GM10847 (cell line): ENCODE results near the gene TMEM231.

Experiments
- POLR2A ChIP-seq: IDR thresholded peaks from 2 replicates; pipeline ENCODE4 v1.6.1; 2011; ENCODE audit not compliant: insufficient read length; ENCODE audit errors: extremely low read depth

TMEM231 gene

DNA sequence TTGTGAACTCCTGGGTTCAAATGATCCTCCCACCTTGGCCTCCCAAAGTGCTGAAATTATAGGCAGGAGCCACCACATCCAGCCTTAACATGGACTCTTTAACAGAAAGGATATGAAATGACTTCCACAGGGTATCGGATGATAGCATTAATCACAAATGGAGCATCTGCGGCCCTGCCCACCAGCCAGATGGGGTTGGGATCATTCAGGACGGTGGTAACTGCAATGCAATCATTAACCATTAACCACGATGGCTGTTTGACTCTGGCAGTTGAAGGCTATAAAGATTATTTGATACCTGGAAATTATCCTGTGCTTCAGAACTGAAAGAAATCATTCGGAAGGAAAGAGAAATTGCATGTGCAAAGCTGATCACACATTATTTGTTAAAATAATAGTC lies 14.8 kb downstream of the TMEM231 start:
- no peak for TF ChIP-seq POLR2A

DNA sequence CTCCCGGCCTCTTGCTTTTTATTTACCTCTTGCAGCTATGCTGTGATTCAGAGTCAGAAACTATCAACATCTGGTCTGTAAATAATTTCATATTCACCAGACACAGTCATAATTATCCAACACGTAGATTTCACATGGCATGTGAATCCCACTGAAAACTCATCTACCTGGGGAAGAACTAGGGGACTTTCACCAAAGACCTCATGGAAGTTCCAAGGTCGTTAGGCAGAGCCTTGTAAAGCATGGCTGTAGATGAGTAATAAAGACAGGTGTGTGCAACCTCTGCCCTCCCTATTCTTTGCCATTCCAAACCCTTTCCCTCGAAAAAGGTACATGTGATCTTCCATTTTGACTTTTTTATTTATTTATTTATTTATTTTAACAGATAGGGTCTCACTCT lies 18.3 kb downstream of the TMEM231 start:
- no peak for TF ChIP-seq POLR2A

DNA sequence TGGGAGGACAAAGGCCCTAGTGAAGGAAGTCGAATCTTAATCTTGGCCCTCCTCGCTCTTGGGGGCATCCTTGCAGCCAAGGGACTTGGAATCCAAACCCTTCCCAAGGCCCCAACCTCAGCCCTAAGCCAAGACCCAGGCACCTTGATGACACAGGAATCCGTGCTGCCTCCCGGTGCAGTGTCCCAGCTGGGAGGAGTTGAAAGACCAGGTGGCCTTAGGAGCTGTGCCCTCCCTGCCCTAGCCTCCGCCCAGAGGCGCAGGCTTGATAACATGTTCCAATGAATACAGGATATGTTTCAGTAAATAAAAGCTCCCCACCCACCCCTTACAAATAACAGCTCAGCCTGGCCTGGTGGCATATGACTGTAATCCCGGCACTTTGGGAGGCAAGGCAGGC lies 20.2 kb downstream of the TMEM231 start, which contains the start of gene CHST5:
CHST5 (minus strand) TSS at position 208 of the 400 bp plus-strand sequence. CDS start 5,724 bp downstream, outside the sequence.
- no peak for TF ChIP-seq POLR2A

DNA sequence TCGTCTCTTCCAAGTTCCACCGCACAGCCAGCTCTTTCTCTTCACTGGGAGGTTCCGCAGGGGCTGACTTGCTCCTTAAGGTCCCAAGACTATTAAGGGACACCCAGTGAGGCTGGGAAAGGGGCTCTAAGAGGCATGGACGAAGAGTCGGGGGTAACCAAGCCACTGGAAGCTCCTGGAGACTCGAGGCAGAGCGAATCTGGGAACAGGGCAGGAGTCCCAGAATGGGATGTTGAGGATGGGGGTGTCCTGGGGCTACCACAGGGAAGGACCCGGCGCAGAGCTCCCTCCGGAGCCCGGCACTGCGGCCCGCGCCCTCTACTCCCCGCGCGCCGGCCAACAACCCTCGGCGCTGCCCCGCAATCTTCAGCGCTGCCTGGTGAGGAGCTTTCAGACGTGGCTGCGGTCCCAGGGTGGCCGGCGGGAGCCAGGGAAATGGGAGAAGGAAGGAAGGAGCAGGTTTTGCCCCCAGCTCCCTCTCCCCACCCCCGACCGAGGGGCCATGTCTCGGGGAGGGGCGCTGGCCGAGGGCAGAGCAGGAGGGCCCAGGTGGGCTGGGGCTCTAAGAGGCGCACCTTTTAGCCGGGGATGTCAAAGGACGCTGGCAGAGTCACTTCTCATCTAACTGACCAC lies 20.7 kb downstream of the TMEM231 start:
- TF ChIP-seq POLR2A, result no peak

DNA sequence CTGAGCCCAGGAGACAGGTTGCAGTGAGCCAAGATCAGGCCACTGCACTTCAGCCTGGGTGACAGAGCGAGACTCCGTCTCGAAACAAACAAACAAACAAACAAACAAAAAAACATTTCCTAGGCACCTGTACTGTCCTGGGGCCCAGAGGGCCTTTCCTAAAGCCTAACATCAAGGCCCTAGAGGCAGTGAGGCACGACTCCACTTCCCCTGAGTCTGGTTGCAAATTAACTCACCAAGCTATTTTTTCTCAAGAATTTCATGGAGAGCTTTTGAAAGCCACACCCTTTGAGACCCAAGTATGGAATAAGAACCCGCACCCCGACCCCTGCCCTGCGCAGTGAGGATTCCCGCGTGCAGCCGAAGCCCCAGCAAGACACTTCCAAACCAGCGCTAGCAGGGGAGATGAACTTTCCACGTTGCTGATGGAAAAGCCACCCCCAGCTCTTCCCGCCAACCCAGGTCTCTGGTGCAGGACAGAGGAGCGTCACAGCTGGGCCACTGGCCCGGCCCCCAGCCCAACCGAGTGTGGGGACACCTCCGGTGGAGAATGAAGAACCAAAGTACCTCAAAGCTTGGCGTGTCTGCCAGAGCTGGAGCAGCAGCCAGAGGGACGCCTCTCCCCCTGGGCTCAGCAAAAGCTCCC lies 21.4 kb downstream of the TMEM231 start:
- TF ChIP-seq POLR2A, result no peak

DNA sequence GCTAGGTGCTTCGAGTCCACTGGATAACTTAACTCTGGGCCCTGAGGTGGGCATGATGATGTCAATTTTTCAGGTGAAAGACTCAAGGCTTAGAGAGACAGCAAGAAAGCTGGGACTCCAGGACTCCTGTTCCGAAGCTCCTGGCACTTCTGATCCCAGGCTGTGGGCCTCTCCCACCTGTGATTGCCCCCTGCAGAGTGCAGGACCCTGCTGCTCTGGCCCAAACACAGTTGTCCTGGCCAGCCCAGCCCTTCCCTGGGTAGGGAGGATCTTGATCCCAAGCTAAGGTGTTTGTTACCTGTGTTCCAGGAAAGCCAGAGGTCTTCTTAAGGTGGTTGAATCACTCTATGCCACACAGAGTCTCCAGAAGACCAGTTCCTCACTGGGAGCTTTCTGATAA lies 23.3 kb downstream of the TMEM231 start:
- no peak for TF ChIP-seq POLR2A

DNA sequence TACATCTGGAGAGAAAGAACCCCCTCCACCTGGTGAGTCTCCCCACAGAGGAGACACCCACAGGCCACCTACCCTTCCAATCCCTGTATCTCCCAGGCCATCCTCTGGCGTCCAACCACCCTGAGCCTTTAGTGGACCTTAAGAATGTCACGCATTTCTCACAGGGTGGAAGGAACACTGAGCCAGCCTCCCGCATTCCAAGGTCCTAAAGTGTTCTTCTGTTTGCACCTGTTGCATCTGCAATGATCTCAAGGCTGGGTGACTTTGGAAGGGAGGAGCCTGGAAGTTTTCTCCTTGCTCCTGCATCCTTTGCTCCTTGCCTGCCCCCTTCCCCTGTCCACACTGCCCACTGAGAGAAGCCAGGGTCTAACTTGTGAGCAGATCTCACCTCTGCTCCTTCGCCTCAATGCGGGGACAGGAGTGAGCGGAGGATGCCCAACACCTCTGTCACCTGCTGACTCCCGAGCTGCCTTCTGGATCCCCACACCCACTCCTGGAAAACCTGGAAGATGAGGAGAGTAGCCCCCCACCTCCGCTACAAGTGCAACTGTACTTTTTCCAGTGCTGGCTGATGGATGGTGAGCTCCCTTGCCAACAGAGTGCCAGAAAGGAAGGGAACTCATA lies 23.8 kb downstream of the TMEM231 start:
- no peak for TF ChIP-seq POLR2A

DNA sequence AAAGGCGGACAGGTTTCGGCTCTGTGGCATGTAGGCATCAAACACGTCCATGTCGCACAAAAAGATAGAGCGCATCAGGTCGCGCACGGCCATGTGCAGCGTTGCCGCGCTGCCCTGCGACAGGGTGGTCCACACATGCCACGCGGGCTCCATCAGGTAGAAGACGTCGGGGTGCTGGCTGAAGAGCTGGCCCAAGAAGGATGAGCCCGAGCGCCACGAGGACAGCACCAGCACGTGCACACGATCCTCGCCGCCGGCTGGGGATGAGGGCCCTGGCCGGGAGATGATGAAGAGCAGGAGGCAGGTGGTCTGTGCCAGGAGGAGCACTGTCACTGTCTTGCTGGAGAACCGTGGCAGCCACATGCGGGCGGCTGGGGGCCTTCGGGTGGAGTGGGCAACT lies 26.1 kb downstream of the TMEM231 start:
- TF ChIP-seq POLR2A, result no peak

DNA sequence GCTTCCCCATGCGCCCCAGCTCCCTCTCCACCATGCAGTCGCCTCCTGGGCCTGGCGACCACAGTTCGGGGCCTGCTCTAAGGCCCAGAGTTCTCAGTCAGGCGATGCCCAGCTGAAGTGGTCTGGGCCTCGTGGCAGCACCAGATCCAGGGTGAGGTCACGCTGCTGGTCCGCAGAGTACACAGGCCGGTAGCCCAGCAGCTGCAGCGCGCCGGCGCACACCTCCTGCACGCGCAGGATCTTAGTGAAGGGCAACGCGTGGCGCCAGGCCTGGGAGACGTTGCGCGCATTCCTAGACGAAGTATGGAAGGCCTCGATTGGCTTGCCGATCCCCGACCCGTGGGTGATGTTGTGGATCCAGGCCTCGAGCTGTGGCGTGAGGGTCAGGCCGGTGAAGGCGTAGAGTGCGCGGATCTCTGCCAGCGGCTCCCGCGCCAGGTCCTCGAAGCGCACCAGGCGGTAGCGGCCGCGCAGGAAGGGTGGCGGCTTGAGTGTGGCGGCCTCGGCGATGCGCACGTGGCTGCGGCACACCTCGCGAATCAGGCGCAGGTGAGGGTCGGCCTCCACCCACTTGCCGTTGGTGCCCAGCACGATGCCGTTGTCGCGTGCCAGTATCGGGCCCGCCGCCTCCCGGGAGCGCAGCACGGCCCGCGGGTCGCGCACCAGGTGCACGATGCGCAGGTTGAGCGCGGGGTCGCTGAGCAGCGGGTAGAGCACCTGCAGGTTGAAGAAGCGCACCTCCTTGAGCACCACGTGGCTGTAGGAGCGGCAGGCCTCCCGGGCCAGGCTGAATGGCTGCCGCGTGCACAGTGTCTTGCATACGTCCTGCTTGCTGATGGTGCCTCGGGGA lies 26.8 kb downstream of the TMEM231 start:
- TF ChIP-seq POLR2A, result no peak

DNA sequence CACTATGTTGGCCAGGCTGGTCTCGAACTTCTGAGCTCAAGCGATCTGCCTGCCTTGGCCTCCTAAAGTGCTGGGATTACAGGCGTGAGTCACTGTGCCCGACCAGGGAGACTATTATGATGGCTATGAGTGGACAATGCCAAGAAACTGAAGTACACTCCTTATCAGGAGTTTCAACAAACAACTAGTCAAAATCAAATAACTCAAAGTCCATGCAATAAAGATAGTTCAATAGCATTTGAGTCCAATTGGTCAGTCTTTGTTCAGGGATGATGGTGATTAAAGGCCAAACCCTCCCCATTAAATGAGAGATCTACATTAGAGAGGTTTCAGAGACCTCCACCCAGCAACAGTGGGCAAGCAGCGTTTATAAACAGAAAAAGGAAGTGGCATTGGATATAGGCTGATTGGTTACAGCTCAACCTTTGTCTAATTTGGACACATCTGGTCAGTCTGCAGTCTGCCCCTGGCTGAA lies 28.2 kb downstream of the TMEM231 start:
- TF ChIP-seq POLR2A, result no peak

DNA sequence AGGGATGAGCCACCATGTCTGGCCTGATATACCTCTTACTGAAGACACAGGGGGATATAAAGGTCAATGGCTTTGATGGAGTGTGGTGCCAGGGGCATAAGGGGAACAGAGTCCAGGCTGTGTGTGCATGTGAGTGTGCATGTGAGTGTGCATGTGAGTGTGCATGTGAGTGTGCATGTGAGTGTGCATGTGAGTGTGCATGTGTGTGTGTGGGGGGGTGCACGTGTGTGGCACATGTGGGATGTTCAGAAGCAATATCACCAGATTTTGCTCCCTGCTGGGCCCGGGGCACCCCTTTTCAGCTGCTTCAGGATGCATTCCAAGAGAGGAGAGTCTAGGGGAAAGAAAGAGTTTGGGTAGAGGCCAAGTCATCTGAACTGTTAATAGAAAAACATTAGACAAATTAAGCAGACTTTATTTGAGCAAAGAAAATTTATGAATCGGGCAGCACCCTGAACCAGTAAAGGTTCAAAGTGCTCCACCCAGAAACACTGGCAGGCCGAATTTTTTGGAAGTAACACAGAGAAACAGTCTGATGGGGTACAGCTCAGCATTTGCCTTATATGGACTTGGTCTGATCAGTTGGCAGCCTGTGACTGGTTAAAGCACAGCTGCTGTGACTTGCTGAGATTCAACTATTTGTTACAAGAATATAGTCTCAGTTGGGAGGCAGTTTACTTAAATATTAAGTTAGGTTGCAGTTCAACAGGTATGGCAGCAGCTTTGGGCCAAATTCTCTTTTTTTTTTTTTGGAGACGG lies 29.8 kb downstream of the TMEM231 start:
- no peak for TF ChIP-seq POLR2A

DNA sequence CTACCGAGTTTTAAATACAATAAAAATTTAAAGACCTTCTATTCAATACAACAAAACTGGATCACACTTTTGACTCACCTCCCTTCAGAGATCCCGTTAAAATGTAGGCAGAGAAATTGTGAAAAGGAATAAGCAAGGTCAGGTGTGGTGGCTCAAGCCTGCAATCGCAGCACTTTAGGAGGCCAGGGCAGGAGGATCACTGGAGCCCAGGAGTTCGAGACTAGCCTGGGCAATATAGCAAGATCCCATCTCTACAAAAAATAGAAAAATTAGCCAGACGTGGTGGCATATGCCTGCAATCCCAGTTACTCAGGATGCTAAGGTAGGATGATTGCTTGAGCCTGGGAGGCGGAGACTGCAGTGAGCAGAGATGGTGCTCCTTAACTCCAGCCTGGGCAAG lies 36.9 kb downstream of the TMEM231 start:
- TF ChIP-seq POLR2A, result no peak

DNA sequence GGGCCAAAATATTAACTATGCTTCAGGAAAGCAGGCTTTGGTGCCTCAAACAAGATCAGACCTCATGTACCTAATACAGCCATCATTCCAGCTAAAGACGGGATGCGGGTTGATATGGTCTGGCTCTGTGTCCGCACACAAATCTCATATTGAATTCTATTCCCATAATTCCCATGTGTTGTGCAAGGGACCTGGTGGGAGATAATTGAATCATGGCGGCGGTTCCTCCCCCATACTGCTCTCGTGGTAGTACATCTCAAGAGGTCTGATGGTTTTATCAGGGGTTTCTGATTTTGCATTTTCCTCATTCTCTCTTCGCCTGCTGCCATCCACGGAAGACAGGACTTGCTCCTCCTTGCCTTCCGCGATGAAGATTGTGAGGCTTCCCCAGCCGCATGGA lies 41.8 kb downstream of the TMEM231 start:
- no peak for TF ChIP-seq POLR2A

DNA sequence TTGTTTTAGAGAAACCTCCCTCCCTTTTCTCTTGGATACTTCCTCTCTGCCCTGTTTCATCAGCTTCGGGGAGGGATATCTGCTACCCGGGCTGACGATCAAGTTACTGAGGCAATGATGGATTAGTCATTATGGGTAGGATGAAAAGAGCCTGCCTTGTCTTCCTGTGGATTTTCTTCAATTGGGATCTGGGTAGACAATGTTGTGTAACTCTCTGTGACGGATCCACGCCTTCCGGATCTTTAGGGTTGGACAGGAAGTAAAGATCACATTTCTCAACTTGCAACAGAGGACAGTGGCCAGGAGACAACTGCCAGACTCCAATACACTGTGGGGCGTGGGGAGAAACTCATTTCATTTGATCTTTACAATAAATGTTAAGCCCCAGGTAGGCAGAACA lies 49.5 kb downstream of the TMEM231 start:
- TF ChIP-seq POLR2A, result no peak

DNA sequence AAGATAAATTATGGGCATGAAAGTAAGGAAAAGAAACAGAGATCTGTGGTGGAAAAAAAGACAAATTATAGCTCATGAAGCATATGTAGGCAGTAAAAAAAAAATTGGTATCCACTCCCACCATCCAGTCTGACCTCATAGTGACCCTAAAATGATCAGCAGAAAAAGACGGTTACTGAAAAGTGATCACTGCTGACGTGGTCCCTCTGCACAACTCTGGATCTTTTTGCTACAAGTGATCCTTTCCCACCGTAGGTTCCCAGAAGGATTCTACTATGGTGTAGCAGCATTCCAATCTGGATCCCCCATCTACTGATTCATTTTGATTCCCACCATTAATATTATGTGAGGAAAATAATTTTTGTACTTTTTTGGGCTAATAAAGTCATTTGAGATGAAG lies 49.9 kb downstream of the TMEM231 start:
- no peak for TF ChIP-seq POLR2A
